NCI-H460 (cell line): ENCODE measurements around the gene MACROD2. TPM values are rescaled to one million over a fixed set of nuclear protein-coding genes. Genes with fewer than 3 reads are reported as not detected.

Experiments used
- DNase-seq: peaks from one replicate; pipeline ENCODE4 v3.0.0-alpha.2; 2016; ENCODE audit warnings: low read depth; ENCODE audit errors: extremely low read depth
- total RNA-seq: library from RNA; depleted of rRNA; stranded (reverse); fragments of >200 nt; shearing (Covaris generic); gene quantifications from 2 replicates; pipeline ENCODE4 v1.2.3, GENCODE V29; 2014

The MACROD2 gene
- total RNA-seq, 1 experiment from 2014 or later: 2.0 TPM

DNA sequence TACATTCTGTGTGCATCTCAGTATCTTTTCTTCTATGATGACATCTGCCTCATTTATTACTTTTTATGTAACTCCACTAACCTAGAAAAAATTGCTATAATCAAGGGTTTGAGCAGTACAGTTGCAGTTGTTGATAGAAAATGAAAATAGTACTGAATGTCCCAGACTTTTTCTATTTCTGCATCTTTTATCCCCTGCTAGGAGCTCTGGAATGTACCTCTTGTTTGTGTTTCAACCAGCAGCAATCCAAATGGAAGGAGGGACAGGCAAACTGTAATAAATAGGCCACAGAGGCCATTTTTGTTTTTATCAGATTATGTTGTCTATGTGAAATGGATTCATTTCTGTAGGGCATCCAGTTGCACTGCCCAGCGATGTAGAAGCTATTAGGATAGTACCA lies 2041.0 kb downstream of the MACROD2 start:
- DNase-seq: no peak

DNA sequence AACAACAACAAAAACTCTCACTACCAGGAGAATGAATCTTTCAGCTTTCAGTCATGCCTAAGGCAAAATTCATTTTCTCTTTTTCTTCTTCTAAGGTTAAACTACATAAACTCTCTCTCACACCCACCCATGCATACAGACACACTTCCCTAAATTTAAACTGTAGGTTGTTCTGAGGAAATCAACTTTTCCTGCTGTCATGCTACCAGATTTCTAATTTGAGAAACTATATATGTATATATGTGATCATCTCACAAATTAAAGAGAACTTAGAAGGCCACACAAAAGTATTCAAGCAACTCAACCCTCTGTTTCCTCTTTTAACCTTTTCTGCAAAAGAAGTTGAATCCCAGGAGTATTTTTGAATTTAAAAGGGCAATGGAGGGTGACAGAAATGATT lies 2045.4 kb downstream of the MACROD2 start:
- DNase-seq: no peak

DNA sequence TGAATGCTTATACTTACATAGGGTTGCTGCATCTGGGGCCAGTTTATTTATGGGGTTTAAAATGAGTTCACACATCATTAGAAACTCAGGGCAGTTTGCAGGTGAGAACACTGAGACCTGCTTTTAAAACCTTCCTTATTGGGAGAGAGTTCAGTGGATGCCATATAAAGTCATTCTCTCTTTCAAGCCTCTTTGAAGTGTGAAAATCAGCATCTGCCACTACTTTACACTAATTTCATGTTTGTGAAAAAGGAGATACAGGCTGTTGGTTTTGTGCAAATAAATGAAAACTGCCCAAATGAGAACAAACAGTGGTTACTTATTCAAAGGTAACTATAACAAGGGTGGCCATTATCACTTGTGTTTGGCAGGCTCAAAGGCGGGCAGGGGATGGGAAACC lies 2047.4 kb downstream of the MACROD2 start:
- DNase-seq: no peak

DNA sequence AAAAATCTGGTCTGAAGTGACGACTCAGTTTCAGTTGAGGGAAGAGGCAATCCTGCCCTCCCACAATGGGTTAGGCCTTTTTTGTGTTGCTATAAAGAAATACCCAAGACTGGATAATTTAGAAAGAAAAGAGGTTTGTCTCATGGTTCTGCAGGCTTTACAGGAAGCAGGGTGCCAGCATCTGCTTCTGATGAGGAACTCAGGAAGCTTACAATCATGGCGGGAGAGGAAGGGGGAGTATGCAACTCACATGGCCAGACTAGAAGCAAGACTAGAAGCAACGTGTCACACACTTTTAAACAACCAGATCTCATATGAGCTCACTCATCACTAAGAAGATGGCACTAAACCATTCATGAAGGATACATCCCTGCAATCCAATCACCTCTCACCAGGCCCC lies 2048.6 kb downstream of the MACROD2 start:
- DNase-seq: no peak

DNA sequence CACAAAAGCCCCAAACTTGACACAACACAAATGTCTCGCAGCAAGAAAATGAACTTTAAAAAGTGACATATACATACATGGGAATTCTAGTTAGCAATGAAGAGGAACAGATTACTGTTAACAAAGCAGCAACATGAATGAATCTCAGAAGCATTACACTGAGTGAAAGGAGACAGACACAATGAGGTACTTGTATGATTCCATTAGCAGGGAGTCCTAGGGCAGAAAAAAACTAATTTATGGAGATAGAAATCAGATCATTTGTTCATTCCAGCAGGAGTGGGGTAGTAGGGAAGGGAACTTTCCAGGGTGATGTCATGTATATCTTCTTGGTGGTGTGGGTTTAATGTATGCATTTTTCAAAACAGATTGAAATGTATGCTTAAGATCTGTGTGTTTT lies 2053.6 kb downstream of the MACROD2 start:
- DNase-seq: no peak

DNA sequence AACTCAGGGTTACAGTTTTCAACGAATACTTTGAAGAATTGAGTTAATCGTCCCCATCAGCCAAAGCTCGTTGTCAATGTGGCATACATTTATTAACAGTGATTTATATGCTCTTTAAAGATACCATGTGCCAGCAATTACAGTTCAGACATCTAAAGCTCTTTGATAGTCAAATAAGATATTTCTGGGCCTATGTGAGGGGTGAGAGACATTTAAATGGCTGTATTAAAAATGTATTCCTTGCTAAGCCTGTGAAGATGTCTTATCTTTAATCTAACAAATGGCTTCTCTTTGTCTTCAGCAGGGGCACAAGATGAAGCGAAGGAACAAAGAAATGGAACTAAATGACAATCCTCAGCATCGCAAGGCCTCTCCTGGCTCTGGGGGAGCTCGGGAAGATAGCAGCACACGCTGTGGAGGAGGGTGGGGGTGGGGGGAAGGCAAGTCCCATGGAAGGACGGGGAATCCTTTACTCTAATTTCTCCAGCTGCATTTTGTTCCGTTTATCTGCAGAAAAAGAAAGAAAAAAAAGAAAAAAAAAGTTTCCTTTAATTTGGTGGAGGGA lies 2054.3 kb downstream of the MACROD2 start:
- DNase-seq: no peak

DNA sequence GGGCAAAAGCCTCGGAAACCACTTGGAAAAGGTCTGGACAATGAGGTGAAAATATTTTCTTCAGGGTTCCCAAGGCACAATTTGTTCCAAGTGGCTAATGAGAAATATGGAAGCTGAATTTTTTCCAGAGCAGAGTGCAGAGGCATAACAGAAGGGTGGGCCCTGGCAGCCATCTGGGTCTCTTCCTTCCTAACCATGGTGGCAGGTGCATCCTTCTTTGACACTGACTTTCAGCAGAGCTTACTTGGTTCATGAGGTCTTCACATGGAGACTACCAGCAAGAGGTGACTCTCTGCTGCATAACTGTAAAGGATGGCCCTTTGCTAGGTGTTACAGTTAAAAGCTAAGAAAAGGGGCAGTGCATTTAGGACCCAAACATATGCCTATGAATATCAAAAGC lies 2055.1 kb downstream of the MACROD2 start:
- no peak for DNase-seq

DNA sequence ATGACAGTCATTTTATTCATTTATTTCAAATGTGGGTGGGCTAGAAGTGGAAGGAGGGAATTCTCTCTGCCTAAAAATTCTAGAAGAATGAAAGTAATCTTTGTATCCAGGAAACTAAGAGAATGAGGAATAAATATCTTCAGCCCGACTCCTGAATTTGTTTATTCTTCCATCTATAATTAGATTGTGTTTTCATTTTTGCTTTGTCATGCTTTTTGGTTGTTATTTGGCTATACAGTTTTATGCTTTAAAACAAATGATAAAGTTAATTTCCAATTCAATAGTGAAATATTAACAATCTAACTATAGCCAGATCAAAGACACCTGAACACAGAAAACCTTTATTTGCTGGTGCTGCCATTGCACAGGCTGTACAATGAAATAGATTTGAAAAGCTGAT lies 2056.7 kb downstream of the MACROD2 start:
- no peak for DNase-seq

DNA sequence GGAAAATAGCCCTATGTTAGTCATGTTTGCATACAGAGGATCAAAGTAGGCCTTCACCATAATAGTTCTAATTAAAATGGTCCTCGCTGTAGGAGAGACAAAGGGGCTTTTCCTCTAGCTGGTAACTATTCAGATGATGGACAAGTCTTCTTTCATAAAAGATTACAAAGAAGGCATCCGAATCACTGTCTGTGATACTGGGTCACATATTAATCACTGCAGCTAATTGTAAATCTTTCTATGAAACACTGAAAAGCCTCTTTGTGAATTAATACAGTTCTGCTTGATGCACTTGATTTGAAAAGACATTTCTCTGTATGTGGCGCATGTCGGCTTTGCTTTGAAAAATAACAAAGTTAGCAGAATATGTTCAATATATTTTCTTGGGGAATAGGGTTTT lies 2057.1 kb downstream of the MACROD2 start:
- no peak for DNase-seq

DNA sequence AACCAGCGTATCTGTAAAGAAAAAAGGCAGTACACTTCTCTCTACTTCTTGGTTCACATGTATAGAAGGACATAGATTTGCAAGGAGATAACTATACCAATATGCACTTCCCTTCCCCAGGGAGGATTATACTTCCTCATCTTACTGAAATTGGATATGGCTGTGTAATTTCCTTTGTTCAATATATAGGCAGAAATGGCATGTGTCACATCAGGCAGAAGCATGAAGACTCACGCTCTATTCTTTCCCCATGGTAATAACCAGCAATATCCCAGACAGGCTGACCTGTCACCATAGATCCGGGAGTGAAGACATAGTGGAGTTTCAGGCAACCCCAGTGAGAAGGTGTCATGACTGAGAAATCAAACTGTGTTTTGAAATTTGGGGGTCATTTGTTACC lies 2059.7 kb downstream of the MACROD2 start:
- DNase-seq: no peak

DNA sequence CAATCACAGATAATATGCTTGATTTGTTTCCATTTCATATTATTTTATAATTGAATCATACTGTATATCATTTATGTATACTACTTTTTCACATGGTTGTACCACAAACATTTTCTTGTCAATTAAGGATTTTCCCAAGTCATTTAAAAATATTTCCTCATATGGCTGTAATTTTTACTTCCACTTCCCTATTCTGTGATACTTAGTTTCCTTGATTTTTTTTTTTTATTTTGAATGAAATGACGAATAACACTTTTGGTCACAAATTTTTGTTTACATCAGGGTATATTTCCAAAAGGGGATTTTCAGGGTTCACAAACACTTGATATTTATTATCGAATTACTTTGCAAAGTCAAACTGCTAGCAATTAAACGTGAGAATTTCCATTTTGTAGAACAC lies 2062.3 kb downstream of the MACROD2 start:
- no peak for DNase-seq

DNA sequence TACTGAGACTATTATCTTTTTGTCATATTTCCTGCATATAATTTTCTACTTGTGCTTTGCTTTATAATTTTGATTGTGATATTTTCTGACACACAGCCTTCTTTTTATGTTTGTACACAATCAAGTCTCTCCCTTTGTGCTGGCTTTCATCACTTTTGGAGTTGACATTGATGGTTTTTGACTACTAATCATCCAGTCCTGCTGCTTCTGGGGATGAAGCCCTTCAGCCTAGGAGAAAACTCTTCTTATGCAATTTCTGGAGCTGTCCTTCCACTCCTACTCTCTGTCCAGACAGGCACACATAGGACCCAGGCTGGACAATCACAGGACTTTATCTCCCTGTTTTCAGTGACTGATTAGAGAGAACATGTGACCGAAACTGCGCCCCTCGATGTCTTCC lies 2063.0 kb downstream of the MACROD2 start:
- no peak for DNase-seq

DNA sequence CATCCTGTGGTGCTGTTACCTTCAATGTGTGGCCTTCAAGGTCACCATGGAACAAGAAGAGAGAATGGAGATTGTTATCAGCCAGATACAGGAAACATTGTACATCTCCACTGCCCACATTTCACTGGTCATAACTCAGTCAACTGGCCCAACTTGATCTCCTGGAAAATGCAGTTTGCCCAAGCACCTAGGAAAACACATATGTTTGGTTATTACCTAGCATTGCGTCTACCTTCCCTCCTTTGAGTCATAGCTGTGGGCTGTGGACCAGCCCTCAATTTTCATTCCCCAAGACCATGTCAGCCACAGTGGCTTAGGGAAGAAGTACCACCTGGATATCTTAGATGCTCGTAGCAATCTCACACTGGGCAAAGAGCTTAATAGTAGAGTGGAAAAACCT lies 2064.5 kb downstream of the MACROD2 start:
- no peak for DNase-seq

DNA sequence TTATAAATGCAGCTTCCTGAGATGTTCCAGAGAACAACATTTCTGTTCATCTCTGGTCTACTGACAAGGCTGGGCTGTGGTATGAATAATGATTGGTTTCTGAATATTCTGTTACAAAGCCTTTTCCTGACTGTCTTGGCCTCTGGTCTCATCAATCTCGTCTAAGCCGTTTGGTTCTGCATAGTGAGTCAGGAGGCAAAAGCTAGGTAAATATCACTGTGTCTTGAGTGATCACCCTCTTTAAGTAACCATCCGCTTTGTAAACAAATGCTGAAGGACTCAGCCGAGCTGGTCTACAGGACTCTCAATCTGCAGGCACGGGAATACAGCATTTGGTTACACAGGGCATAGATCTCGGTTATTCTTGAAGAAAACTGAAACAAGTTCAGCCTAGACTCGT lies 2066.0 kb downstream of the MACROD2 start:
- DNase-seq: no peak

DNA sequence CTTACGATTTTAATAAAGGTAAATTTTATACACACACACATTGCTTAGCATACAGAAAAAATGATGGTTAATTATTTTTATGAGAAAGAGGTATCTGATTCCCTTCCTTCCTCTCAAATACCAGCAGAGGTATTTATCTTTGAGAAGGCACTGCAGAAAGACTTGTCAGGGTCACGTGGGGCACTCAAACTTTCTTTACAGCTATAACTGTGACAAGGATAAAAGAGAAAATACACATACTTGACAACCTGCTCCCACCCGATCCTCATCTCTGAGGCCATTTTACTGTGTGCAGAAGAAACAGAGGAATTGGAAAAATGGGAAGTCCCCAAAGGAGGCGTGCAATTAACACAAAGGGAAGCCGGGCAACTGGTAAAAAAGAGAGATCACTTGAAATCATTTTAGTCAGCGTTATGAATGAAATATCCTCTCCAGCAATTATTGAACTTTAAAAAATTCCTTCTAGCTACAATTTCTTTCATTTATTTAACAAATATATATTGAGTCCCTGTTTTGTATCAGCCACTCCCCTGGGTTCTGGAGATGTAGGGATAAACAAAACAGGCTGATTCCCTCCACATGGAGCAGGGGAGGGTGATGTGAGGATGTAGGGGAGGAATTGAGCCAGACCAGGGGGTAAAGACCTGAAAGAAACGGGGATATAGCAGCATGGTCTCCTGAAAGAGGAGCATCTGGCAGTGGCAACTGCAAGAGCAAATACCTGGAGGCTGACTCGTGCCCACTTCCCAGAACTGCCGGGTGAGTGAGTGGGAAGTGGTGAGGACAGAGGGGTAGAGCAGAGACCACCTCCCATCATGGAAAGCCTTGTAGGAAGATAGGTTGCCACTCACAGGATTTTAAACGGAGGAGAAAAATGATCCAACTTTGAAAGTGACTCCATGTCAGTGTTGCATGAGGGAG lies 2067.6 kb downstream of the MACROD2 start:
- no peak for DNase-seq

DNA sequence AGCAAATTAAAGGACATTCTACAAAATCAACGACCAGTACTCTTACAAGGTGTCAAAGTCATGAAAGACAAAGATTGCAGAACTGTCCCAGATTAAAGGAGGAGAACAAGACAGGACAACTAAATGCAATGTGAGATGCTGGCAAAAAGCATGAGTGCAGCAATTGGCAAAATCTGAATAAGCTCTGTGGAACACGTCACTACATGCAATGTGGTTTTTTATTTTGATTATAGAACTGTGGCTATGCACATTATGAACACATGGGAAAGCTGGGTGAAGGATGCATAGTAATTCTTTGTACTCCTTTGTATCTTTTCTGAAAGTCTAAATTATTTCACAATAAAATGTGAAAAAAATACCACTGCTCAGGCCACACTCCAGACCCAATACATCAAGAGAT lies 2068.6 kb downstream of the MACROD2 start:
- no peak for DNase-seq

DNA sequence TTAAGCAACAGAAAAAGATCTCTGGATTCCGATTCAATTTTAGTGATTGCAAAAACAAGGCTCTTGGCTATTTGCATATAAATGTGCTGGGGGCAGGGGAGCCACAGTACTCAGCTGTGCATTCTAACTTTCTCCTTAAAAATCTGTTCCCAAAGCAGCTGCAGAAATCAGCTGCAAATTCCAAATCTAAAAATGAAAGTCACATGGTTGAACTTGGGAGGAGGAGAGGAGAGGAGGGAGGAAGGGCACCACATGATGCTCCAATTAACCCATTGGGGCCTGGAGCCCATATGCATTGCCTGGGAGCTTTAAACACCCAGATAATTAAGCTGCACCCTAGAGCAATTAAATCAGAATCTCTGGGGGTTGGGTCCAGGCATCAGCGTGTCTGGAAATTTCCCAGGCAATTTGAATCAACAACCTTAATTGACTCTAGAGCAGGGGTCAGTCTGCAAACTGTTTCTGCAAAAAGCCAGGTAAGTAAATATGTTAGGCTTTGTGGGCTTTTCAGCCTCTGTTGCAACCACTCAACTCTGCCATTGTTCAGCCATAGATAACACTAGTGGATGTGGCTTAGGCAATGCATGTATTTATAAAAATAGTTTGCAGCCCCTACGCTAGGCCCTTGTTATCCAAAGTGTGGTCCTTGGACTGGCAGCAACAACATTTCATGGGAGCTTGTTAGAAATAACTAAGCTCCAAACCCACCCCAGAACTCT lies 2069.8 kb downstream of the MACROD2 start:
- no peak for DNase-seq

DNA sequence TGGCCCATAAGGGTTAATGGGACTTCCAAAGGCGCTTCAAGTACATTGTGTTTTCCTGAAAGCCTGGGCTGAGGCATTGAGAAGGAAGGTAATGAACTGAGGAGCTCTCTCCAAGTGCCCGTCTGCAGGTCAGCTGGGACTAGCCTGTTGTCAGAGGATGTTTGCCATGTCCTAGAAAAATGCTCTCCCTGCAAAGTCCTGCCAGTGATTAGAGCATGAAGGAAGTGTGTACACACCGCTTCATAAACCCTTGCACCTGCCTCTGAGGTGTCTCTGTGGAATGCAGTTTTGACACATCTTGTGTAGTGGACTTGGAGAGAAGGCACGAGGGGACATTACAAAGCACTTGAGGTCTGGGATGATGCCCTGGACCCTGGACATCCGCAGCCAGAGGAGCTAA lies 2071.3 kb downstream of the MACROD2 start:
- no peak for DNase-seq

DNA sequence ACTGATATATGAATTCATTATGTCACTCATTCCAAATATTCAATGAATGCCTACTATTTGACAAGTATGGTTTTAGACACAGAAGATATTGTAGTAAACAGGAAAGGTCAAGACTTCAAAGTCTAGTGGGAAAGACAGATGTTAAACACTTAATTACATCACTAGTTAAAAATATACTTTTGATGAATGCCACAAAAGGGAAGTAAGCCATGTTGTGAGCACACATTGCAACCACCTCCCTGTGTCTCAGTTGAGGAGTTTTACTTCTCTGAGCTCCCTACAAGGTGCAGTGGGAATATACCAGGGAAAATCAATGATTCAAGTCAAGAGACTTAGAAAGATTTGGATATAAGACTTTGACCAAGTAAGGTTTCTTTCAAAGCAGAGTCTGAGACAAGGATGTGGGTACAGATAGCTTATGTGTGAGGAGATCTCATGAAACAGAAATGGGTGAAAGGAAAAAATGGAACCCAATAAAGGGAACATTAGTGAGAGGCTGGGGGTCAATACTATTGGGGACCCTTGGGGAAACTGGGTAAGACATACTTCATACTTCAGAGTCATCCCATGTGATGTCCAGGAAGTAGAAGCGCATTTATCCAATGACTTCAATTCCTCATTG lies 2074.2 kb downstream of the MACROD2 start:
- no peak for DNase-seq

DNA sequence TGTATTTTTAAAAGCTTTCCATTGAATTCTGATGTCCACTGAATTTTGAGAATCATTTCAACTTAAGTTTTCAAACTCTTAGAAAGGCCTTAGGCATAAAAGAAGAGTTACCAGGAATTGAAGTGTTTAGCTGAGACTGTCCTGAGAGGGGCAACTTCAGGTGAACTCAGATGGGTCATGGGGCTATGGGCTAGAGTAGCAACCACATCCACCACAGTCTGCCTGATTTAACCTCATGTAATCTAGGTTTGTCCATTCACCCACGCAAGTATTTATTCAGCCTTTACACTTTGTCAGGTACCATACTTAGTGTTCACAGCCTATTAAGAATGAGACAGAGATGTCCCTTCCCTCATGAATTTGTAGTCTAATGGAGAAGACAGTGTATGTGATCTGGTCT lies 2076.9 kb downstream of the MACROD2 start:
- no peak for DNase-seq

DNA sequence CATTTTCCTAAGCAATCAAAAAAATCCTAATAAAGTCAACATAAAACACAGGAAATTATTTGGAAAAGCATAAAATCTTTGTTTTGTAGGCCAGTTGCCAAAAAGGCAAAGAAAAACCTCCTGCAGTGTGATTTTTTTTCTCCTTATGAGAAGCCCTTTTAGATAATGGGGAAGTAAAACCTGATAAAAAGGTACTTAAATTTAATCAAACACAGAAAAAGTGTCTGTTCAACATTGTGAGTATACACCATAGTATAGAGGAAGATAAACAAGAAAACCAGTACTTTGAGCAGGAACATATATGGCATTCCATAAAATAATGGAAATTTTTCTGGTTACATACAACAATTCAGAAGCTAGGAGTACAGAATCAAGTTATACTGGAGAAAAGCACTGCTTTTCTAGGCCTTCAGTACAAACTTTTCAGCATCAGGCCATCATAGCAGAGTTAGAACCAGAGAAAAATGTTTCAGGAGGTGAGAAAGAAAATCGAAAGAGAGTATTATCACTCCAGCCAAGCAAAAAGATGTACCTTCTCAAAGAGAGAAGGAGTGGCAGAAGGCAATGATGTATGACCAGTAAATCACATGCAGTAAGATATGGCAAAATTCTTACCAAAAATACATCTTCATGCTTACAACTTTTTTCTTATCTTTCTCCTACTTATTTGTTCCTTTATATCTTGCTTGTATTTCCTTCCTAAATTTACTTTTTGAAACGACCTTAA lies 2083.0 kb downstream of the MACROD2 start:
- no peak for DNase-seq
